Adrenal gland (tissue), 5 donors: ENCODE measurements around the gene PTBP1.

ENCODE experiments used
- CTCF ChIP-seq, 6 experiments: fragments of 450-650 bp in 4 of 6; fragments of 200-600 bp in 2 of 6; sonication (generic) in 1 of 6; IDR thresholded peaks; 1 replicate in 5 of 6; 2 replicates in 1 of 6; pipeline versions ENCODE4 v1.5.1 to v1.8.0; 2016 to 2021; ENCODE audit warnings: antibody characterized with exemption in 6 of 6, mild to moderate bottlenecking in 2 of 6, moderate library complexity in 1 of 6
- POLR2A ChIP-seq, 2 donors: fragments of 450-650 bp; IDR thresholded peaks; one replicate each; pipeline ENCODE4 v1.6.1; 2017; ENCODE audit warnings: antibody characterized with exemption in 2 of 2, mild to moderate bottlenecking in 2 of 2, moderate library complexity in 1 of 2
- donor health status: DM: no; HTN: no; CAD: no.

DNA sequence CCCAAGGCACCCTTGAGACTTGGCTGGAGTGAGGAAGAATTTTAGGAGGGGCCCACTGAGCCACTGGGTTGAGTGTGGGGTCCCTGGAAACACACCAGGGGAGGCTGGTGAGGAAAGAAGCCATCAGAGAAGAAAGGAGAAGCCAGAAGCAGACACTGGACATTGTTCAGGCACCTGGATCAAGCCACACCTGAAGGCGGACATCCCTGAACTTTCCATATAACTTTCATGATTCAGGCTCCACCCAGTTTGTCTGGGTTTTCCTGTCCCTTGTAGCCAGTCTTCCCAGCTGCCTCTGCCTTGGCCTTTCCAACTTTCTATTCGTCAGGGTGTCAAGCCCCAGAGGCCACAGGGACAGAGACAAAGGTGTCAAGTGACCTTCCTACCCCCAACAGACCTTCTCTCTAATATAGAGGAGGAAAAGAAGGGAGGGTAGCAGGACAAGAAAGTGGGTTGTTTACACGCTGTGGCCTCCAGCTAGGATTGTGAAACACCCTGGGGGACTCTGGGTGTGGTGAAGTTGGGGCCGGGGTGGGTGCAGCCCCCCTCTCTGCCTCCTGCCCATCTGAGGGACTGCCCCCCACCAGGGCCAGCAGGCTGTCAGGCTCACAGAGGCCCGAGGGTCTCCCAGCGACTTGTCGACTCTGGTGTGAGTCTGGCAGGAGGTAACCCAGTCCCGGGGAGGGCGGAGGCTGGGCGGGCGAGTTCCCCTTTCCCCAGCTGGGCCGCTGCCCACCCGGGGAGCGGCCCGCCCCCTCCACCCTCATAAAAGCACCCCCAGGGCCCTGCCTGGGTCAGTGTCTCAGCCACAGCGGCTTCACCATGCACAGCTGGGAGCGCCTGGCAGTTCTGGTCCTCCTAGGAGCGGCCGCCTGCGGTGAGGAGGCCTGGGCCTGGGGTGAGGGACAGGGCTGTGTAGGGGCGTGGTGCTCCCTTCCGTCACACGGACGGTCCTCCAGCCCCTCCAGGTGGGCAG lies 61.9 kb downstream of the PTBP1 start, which contains the start of gene CFD:
- TF ChIP-seq CTCF (IDR thresholded peaks at IDR 0.05), result no peak
- peak in 1 of 2 donors; percentile 45 for TF ChIP-seq POLR2A (IDR thresholded peaks at IDR 0.05)
